Measurements from ENCODE around the gene RFPL2.
"Not testable (repeated sequence)": the region's sequence is repeated elsewhere in the genome, so short reads cannot be mapped to it uniquely, and the experiment has no call there.

RFPL2 gene

GRCh38 chr22:32206774-32207758 lies 2.2 kb upstream of the RFPL2 start:
- DNase-seq (ENCODE audit: extremely low read depth in 1 of 2, low read depth in 1 of 2): no peak

- DNase-seq (ENCODE audit: extremely low read depth in 1 of 2, low read depth in 1 of 2): no peak
Measured at GRCh38 chr22:32205974-32206773, 1.3 kb upstream of the RFPL2 start.

- DNase-seq (ENCODE audit: extremely low read depth in 1 of 2, low read depth in 1 of 2): no peak
Measured at GRCh38 chr22:32204040-32204855, 625 bp downstream of the RFPL2 start.

- no peak for DNase-seq (ENCODE audit: extremely low read depth in 1 of 2, low read depth in 1 of 2)
Measured at GRCh38 chr22:32203181-32204039, 1.5 kb downstream of the RFPL2 start.

GRCh38 chr22:32202539-32203180 lies 2.2 kb downstream of the RFPL2 start:
- DNase-seq (ENCODE audit: extremely low read depth in 1 of 2, low read depth in 1 of 2): no peak

GRCh38 chr22:32202161-32202538 lies 2.7 kb downstream of the RFPL2 start:
- DNase-seq (ENCODE audit: extremely low read depth in 1 of 2, low read depth in 1 of 2): no peak

- no peak for DNase-seq (ENCODE audit: extremely low read depth in 1 of 2, low read depth in 1 of 2)
Measured at GRCh38 chr22:32200752-32201151, 4.1 kb downstream of the RFPL2 start.

GRCh38 chr22:32199961-32200360 lies 4.9 kb downstream of the RFPL2 start:
- DNase-seq (ENCODE audit: extremely low read depth in 1 of 2, low read depth in 1 of 2): no peak

GRCh38 chr22:32199341-32199740 lies 5.5 kb downstream of the RFPL2 start:
- DNase-seq (ENCODE audit: extremely low read depth in 1 of 2, low read depth in 1 of 2): no peak

GRCh38 chr22:32197553-32198226 lies 7.2 kb downstream of the RFPL2 start:
- DNase-seq (ENCODE audit: extremely low read depth in 1 of 2, low read depth in 1 of 2): not testable (repeated sequence)

GRCh38 chr22:32195900-32196299 lies 9.0 kb downstream of the RFPL2 start:
- DNase-seq (ENCODE audit: extremely low read depth in 1 of 2, low read depth in 1 of 2): not testable (repeated sequence)

GRCh38 chr22:32193346-32193745 lies 11.5 kb downstream of the RFPL2 start:
- not testable (repeated sequence) for DNase-seq (ENCODE audit: extremely low read depth in 1 of 2, low read depth in 1 of 2)

GRCh38 chr22:32191021-32191420 lies 13.9 kb downstream of the RFPL2 start:
- not testable (repeated sequence) for DNase-seq (ENCODE audit: extremely low read depth in 1 of 2, low read depth in 1 of 2)

- no peak for DNase-seq (ENCODE audit: extremely low read depth in 1 of 2, low read depth in 1 of 2)
Measured at GRCh38 chr22:32185821-32186220, 19.1 kb downstream of the RFPL2 start.

GRCh38 chr22:32183625-32184024 lies 21.2 kb downstream of the RFPL2 start:
- no peak for DNase-seq (ENCODE audit: extremely low read depth in 1 of 2, low read depth in 1 of 2)

- DNase-seq (ENCODE audit: extremely low read depth in 1 of 2, low read depth in 1 of 2): no peak
Measured at GRCh38 chr22:32181043-32181442, 23.8 kb downstream of the RFPL2 start.

GRCh38 chr22:32177221-32177765 lies 27.6 kb downstream of the RFPL2 start:
- no peak for DNase-seq (ENCODE audit: extremely low read depth in 1 of 2, low read depth in 1 of 2)
